Posterior vena cava (tissue), 2 donors: Measurements from ENCODE around the gene TPD52L3. TPM values are rescaled to one million over a fixed set of nuclear protein-coding genes. Genes with fewer than 3 reads are reported as not detected.

Source experiments
- DNase-seq: peaks from one replicate; pipeline ENCODE4 v3.0.0-alpha.2; 2020; ENCODE audit warnings: low spot score
- intact Hi-C, 2 donors: fragments of 100-400 bp; cut with DNase I; formaldehyde crosslinking; loops; one replicate each; pipeline versions ENCODE4 v1.14.1 to v1.14.2; 2022 to 2023
- long read RNA-seq, 2 donors: library from polyadenylated mRNA; unstranded; transcript quantifications; one replicate each; pipeline ENCODE4 v2.0.0, GENCODE V29; 2020 to 2021
- total RNA-seq, 2 donors: library from RNA; stranded (reverse); fragmentation: NEBNext Ultra II Directional; extraction: Animal tissue kit (Norgen Biotek cat#: 25700); gene quantifications; one replicate each; pipeline ENCODE4 v1.2.1, GENCODE V29; 2021
- donor health status: DM: yes; HTN: yes; CAD: no.
- donor health status: DM: yes; HTN: yes; CAD: no.

The TPD52L3 gene
- not detected for total RNA-seq
- long read RNA-seq, donor 1, result 0 reads
- long read RNA-seq, donor 2, result 0 reads

GRCh38 chr9:6328103-6328502 lies at the start of gene TPD52L3:
Gene TPD52L3, plus strand, starts transcription at chr9:6328375. Its CDS starts 221 bp downstream, at chr9:6328596.
- DNase-seq, result no peak
- intact Hi-C loops, result no loop called here

GRCh38 chr9:6301858-6302257 lies 26.3 kb upstream of the TPD52L3 start:
- no peak for DNase-seq
- intact Hi-C loops, result loop anchor here in 1 of 2 donors (10.0 kb wide), 1 partner anchor 417 kb away; no protein-coding TSS in a partner anchor

DNA sequence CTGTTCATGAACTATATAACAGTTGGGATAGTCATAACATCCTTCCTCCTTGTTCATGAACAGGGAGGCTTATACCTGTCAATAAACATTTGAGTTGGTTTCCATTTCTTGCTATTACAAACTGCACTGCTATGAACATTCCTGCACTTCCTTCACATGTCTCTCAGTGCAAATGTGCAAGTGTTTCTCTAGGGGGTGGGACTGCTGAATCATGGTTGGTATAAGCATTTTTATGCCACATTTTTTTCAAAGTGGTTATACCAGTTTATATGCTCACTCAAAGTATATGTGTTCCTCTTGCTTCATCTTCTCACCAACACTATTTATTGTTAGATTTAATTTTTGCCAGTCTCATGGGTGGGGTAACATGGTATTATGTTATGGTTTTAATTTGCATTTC lies 25.8 kb upstream of the TPD52L3 start:
- no peak for DNase-seq
- intact Hi-C loops, result loop anchor here in 1 of 2 donors (10.0 kb wide), 1 partner anchor 418 kb away; no protein-coding TSS in a partner anchor

DNA sequence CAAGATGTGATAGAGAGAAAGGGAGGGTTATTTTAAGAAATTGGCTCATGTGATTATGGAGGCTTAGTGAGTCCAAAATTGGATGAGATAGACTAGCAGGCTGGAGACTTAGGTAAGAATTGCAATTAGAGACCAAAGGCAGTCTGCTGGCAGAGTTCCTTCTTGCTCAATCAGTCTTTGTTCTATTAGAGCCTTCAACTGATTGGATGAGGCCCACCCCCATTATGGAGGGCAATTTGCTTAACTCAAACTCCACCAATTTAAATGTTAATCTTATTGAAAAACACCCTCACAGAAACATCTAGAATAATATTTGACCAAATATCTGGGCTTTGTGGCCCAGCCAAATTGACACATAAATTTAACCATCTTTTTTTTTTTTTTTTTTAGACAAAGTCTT lies 23.9 kb upstream of the TPD52L3 start:
- DNase-seq, result no peak
- intact Hi-C loops, result loop anchor here in 1 of 2 donors (2.0 to 10.0 kb wide), 2 partner anchors 105 to 419 kb away; no protein-coding TSS in a partner anchor

- intact Hi-C loops, result loop anchor here (2.0 to 10.0 kb wide), 3 partner anchors 107 to 421 kb away; no protein-coding TSS in a partner anchor
These were observed 22.1 kb upstream of the TPD52L3 start for GRCh38 chr9:6305954-6306563.

GRCh38 chr9:6307551-6308096 lies 20.6 kb upstream of the TPD52L3 start:
- intact Hi-C loops, result loop anchor here (5.0 to 10.0 kb wide), 2 partner anchors 110 to 423 kb away; no protein-coding TSS in a partner anchor
- DNase-seq, result no peak

More at GRCh38 chr9:6305954-6306563, 22.1 kb upstream of the TPD52L3 start:
- DNase-seq, result no peak

DNA sequence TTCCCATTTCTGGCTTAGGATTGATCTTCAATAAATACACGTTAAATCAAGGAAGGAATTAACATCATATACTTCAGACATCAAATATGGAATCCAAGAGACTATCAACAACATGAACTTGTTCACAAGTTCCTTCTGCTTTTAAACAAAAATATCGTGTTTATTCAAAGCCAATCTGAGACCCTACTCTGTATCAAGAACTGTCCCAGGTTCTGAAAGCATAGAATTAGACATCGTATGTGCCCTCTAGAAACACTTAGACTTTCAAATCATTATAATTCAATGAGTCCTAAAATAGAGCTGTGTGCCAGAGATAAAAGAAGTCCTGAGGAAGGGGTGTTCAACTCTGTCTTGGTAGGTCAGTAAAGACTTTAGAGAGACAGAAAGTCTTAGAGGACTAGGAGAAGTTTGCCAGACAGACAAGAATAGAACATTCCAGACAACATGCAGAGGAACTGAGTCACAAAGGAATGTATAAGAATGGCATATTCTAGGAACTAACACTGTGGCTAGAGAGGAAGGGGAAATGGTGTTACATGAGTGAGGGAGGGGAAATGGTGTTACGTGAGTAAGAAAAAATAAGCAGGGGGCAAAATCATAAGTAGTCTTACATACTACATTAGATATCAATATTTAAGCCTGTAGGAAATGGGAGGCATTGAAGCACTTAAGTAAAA lies 2.9 kb downstream of the TPD52L3 start:
- intact Hi-C loops, result no loop called here
- DNase-seq, result no peak

DNA sequence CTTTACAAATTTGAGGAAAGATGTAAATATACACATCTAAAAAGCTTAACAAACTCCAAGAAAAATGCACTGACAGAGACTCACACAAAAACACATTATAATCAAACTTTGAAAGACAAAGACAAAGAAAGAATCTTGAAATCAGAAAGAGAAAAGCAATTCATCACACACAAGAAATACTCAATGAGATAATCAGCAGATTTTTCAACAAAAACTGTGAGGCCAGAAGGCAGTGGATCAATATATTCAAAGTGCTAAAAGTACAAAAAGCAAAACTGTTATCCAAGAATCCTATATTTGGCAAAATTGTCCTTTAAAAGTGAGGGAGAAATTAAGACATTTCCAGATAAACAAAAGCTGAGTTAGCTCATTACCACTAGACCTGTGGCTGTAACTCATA lies 6.1 kb downstream of the TPD52L3 start:
- intact Hi-C loops, result no loop called here

GRCh38 chr9:6348766-6349165 lies 20.6 kb downstream of the TPD52L3 start:
- no peak for DNase-seq
- intact Hi-C loops, result no loop called here

More for the DNA sequence above, 6.1 kb downstream of the TPD52L3 start:
- no peak for DNase-seq

DNA sequence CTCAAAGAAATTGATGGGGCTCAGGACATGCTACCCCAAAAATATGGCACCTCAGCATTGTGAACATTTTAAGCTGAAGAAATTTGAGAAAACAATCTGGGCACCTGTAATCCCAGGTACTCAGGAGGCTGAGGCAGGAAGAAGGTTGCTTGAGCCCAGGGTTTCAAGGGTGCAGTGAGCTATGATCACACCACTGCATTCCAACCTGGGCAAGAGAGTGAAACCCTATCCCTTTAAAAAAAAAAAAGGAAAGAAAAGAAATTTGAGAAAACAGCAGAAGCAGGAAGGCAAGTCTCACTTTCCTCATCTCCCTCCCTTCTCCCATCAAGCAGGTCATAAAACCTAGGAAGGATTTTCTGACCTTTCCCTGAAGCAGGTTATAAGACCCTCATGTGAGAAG lies 23.6 kb downstream of the TPD52L3 start:
- intact Hi-C loops, result loop anchor here (5.0 to 10.0 kb wide), 3 partner anchors 213 to 313 kb away; no protein-coding TSS in a partner anchor
- DNase-seq, result no peak

DNA sequence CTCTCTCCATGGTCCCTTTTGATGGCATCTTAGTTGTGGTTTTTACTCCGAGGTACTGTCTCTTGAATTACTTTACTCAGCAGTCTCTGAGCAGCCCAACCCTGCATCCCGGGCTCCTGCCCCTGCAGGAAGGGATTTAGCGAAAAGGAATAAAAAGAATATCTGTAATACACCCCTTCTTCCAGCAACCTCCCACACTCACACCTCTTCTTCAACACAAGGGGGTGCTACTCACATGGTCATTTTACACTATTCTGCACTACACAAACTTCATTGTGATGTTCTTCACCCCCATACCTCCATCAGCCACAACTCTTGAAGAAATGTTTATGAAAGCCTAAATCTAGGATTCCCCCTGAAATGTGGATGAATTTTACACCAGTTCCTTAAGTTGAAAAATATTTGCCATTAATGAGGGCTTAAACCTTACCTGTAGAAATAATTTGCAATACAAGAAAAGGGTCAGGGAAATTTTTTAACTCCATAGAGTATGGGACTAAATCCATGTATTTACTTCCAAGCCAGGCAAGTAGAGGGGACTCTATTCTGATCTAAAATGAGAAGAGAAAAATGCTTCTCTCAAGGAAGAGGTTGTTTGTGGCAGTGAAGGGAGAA lies 26.0 kb downstream of the TPD52L3 start:
- intact Hi-C loops, result loop anchor here (5.0 to 10.0 kb wide), 3 partner anchors 211 to 311 kb away; no protein-coding TSS in a partner anchor

GRCh38 chr9:6355728-6356127 lies 27.6 kb downstream of the TPD52L3 start:
- no peak for DNase-seq
- intact Hi-C loops, result loop anchor here (10.0 kb wide), 2 partner anchors 209 to 309 kb away; no protein-coding TSS in a partner anchor

More for the DNA sequence above, 26.0 kb downstream of the TPD52L3 start:
- DNase-seq, result no peak

DNA sequence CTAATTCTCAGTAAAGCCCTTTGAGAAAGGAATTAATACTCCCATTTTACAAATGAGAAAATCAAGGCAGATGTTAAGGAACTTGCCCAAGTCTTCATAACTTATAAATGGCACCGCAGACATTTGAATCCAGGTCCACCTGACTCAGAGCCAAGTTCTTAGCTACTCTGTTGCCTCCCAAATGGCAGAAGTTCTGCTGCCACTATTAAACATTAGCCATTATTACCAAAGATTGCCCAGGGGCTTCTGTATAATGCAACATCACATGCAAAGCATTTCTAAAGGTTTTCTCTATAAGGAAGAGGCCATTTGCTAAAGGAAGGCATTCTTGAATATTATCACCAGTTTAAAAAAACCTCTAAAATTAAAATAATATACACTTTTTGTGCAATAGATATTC lies 28.3 kb downstream of the TPD52L3 start:
- intact Hi-C loops, result loop anchor here (10.0 kb wide), 2 partner anchors 208 to 308 kb away; no protein-coding TSS in a partner anchor
- DNase-seq, result no peak

GRCh38 chr9:6356904-6357303 lies 28.7 kb downstream of the TPD52L3 start:
- no peak for DNase-seq
- intact Hi-C loops, result loop anchor here (10.0 kb wide), 2 partner anchors 208 to 308 kb away; no protein-coding TSS in a partner anchor

GRCh38 chr9:6367128-6367890 lies 39.1 kb downstream of the TPD52L3 start:
- DNase-seq, result no peak
- intact Hi-C loops, result no loop called here

GRCh38 chr9:6368831-6369230 lies 40.7 kb downstream of the TPD52L3 start:
- no peak for DNase-seq
- intact Hi-C loops, result no loop called here
